WTC11 (cell line): ENCODE results near the gene UBE2L3. TPM values are rescaled to one million over a fixed set of nuclear protein-coding genes. Genes with fewer than 3 reads are reported as not detected.

ENCODE experiments used
- ATAC-seq: fragments of 200-7000 bp; cut with Tn5 transposase; 2 replicates; pipeline ENCODE4 v1.10.0; 2021; ENCODE audit warnings: mild to moderate bottlenecking, moderate library complexity
- CTCF ChIA-PET: fragments of 300-600 bp; sonication (Branson Sonifier 250); formaldehyde crosslinking; loops from one replicate; lab custom pipeline; 2021; ENCODE audit warnings: antibody characterized with exemption; lab: Charles Lee
- POLR2A ChIA-PET: fragments of 350-600 bp; sonication (Branson Sonifier 250); formaldehyde crosslinking; loops from one replicate; lab custom pipeline; 2021; ENCODE audit warnings: antibody characterized with exemption; lab: Charles Lee
- DNase-seq: peaks from one replicate; pipeline ENCODE4 v3.0.0; 2021; ENCODE audit warnings: low spot score
- H3K27ac Mint-ChIP-seq: 2 replicates; pipeline ENCODE4 v1.8.0; 2021; ENCODE audit warnings: mixed read lengths
- H3K27me3 Mint-ChIP-seq: 2 replicates; pipeline ENCODE4 v1.8.0; 2021; ENCODE audit warnings: low read depth, mild to moderate bottlenecking, moderate library complexity, mixed read lengths
- H3K36me3 Mint-ChIP-seq: 2 replicates; pipeline ENCODE4 v1.8.0; 2021; ENCODE audit warnings: mixed read lengths
- H3K4me1 Mint-ChIP-seq: 2 replicates; pipeline ENCODE4 v1.8.0; 2022; ENCODE audit warnings: mixed read lengths
- H3K4me3 Mint-ChIP-seq: 2 replicates; pipeline ENCODE4 v1.8.0; 2021; ENCODE audit warnings: mild to moderate bottlenecking, moderate library complexity, mixed read lengths
- H3K9me3 Mint-ChIP-seq: 2 replicates; pipeline ENCODE4 v1.8.0; 2021; ENCODE audit warnings: mixed read lengths
- ELF4 ChIP-seq: sonication (generic); formaldehyde crosslinking; IDR thresholded peaks from 2 replicates; pipeline ENCODE4 v1.8.1; 2022; ENCODE audit warnings: low read depth, mild to moderate bottlenecking, moderate library complexity, missing genetic modification reagents
- FOXJ3 ChIP-seq: sonication (generic); formaldehyde crosslinking; IDR thresholded peaks from 2 replicates; pipeline ENCODE4 v1.9.0; 2021; ENCODE audit warnings: missing genetic modification reagents, mild to moderate bottlenecking, borderline replicate concordance
- IRF2 ChIP-seq: sonication (generic); formaldehyde crosslinking; IDR thresholded peaks from 2 replicates; pipeline ENCODE4 v1.8.0; 2022; ENCODE audit warnings: low read depth, missing genetic modification reagents, borderline replicate concordance
- MXD4 ChIP-seq: fragments of 250-450 bp; sonication (Bioruptor Pico); IDR thresholded peaks from 2 replicates; pipeline ENCODE4 v1.8.0; 2021; ENCODE audit warnings: mild to moderate bottlenecking, moderate library complexity, borderline replicate concordance
- NR3C1 ChIP-seq: sonication (generic); formaldehyde crosslinking; conservative IDR thresholded peaks from 2 replicates; pipeline ENCODE4 v1.8.1; 2023; ENCODE audit warnings: low read depth, mild to moderate bottlenecking, missing genetic modification reagents
- RELA ChIP-seq: sonication (generic); formaldehyde crosslinking; IDR thresholded peaks from 2 replicates; pipeline ENCODE4 v1.8.1; 2022; ENCODE audit warnings: missing genetic modification reagents, mild to moderate bottlenecking, borderline replicate concordance
- TEAD4 ChIP-seq: sonication (generic); formaldehyde crosslinking; IDR thresholded peaks from 2 replicates; pipeline ENCODE4 v1.8.0; 2022; ENCODE audit warnings: mild to moderate bottlenecking, missing genetic modification reagents
- ZNF263 ChIP-seq: sonication (generic); formaldehyde crosslinking; IDR thresholded peaks from 2 replicates; pipeline ENCODE4 v1.8.1; 2022; ENCODE audit warnings: low read depth, mild to moderate bottlenecking, moderate library complexity, missing genetic modification reagents
- total RNA-seq: library from RNA; stranded (reverse); gene quantifications from 3 replicates; pipeline ENCODE4 v1.2.3, GENCODE V29; 2021
- TF ChIP-seq, protein P1 (sequence below): sonication (generic); formaldehyde crosslinking; conservative IDR thresholded peaks from 2 replicates; pipeline ENCODE4 v1.8.1; 2023; ENCODE audit warnings: mild to moderate bottlenecking, low read depth, missing genetic modification reagents, moderate library complexity
- TF ChIP-seq, protein P2 (sequence below): sonication (generic); formaldehyde crosslinking; IDR thresholded peaks from 2 replicates; pipeline ENCODE4 v1.8.1; 2022; ENCODE audit warnings: low read depth, mild to moderate bottlenecking, moderate library complexity, missing genetic modification reagents, borderline replicate concordance
- TF ChIP-seq, protein P3 (sequence below): sonication (generic); formaldehyde crosslinking; IDR thresholded peaks from 2 replicates; pipeline ENCODE4 v1.8.0; 2023; ENCODE audit warnings: mild to moderate bottlenecking, missing genetic modification reagents
- TF ChIP-seq, protein P4 (sequence below): sonication (generic); formaldehyde crosslinking; IDR thresholded peaks from 2 replicates; pipeline ENCODE4 v1.8.0; 2023; ENCODE audit warnings: missing genetic modification reagents, mild to moderate bottlenecking, borderline replicate concordance
- TF ChIP-seq, protein P5 (sequence below): fragments of 250-450 bp; sonication (Bioruptor Pico); conservative IDR thresholded peaks from 2 replicates; pipeline ENCODE4 v1.9.0; 2021; ENCODE audit warnings: mild to moderate bottlenecking

UBE2L3 gene
- total RNA-seq, 1 experiment from 2014 or later: 79.1 TPM

DNA sequence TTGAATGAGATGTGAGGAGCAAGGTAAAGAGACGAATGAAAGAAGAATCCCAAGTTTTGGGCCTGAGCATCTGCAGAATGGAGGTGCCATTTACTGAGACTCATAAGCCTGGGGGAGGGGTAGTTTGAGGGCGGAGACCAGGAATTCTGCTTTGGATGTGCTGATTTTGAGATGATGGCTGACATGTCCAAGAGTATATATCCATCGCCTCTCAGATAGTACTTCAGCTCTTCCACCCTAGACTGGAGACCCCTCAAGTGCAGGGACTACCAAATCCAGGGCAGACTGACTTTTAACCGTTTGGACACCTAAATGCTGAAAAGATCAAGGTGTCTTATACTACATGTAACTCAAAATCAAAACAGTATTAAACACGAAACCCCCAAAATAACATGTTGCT lies 73.3 kb downstream of the UBE2L3 start:
- Mint-ChIP-seq H3K9me3 (no peaks in the 10 kb centered on the region), H3K27me3 (peaks cover 20% of the 10 kb centered on the region), H3K27ac (no peak overlapping the region), H3K36me3 (peaks cover 11% of the 10 kb centered on the region), H3K4me3 (peak overlapping the region; percentile 83), H3K4me1 (peaks cover 13% of the 10 kb centered on the region)
- ATAC-seq (no peak), DNase-seq (no peak)
- ChIA-PET CTCF (interaction anchor here (0.6 to 4.3 kb wide), 18 partner anchors 12 to 297 kb away, joined by 3 to 273 read pairs (median 5); partner anchors contain the start of genes CCDC116, PPIL2, YDJC and YPEL1), POLR2A (interaction anchor here (2.7 to 2.8 kb wide), 2 partner anchors 11 kb away, joined by 11 to 22 read pairs; partner anchors contain the start of gene YDJC)
- TF ChIP-seq, protein P1, sequence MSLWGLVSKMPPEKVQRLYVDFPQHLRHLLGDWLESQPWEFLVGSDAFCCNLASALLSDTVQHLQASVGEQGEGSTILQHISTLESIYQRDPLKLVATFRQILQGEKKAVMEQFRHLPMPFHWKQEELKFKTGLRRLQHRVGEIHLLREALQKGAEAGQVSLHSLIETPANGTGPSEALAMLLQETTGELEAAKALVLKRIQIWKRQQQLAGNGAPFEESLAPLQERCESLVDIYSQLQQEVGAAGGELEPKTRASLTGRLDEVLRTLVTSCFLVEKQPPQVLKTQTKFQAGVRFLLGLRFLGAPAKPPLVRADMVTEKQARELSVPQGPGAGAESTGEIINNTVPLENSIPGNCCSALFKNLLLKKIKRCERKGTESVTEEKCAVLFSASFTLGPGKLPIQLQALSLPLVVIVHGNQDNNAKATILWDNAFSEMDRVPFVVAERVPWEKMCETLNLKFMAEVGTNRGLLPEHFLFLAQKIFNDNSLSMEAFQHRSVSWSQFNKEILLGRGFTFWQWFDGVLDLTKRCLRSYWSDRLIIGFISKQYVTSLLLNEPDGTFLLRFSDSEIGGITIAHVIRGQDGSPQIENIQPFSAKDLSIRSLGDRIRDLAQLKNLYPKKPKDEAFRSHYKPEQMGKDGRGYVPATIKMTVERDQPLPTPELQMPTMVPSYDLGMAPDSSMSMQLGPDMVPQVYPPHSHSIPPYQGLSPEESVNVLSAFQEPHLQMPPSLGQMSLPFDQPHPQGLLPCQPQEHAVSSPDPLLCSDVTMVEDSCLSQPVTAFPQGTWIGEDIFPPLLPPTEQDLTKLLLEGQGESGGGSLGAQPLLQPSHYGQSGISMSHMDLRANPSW (CRISPR knock-in tag): no peak
- TF ChIP-seq, protein P2, sequence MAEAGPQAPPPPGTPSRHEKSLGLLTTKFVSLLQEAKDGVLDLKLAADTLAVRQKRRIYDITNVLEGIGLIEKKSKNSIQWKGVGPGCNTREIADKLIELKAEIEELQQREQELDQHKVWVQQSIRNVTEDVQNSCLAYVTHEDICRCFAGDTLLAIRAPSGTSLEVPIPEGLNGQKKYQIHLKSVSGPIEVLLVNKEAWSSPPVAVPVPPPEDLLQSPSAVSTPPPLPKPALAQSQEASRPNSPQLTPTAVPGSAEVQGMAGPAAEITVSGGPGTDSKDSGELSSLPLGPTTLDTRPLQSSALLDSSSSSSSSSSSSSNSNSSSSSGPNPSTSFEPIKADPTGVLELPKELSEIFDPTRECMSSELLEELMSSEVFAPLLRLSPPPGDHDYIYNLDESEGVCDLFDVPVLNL: no peak
- TF ChIP-seq RELA (CRISPR knock-in tag) (no peak), TEAD4 (no peak), FOXJ3 (no peak), ZNF263 (CRISPR knock-in tag) (no peak), IRF2 (no peak), MXD4 (CRISPR knock-in tag) (no peak), ELF4 (CRISPR knock-in tag) (no peak), NR3C1 (no peak)
- TF ChIP-seq, protein P3, sequence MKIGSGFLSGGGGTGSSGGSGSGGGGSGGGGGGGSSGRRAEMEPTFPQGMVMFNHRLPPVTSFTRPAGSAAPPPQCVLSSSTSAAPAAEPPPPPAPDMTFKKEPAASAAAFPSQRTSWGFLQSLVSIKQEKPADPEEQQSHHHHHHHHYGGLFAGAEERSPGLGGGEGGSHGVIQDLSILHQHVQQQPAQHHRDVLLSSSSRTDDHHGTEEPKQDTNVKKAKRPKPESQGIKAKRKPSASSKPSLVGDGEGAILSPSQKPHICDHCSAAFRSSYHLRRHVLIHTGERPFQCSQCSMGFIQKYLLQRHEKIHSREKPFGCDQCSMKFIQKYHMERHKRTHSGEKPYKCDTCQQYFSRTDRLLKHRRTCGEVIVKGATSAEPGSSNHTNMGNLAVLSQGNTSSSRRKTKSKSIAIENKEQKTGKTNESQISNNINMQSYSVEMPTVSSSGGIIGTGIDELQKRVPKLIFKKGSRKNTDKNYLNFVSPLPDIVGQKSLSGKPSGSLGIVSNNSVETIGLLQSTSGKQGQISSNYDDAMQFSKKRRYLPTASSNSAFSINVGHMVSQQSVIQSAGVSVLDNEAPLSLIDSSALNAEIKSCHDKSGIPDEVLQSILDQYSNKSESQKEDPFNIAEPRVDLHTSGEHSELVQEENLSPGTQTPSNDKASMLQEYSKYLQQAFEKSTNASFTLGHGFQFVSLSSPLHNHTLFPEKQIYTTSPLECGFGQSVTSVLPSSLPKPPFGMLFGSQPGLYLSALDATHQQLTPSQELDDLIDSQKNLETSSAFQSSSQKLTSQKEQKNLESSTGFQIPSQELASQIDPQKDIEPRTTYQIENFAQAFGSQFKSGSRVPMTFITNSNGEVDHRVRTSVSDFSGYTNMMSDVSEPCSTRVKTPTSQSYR (CRISPR knock-in tag): no peak

DNA sequence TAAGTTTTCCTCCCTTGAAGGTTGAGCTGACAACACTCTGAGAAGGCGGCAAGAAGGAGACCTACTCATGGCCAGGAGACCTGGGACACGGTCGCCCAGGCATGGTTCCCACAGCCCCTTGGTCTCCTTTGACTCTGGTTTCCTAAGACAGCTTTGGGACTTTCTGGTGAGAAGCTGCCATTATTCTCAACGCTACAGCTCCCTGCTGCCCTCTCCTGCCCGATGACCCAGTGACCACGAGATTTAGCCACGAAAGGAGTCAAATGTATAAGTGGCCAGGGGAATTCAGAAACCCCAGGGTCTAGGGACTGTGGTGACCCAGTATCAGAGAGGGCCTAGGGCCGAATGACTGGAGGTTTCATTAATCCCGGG lies 73.9 kb downstream of the UBE2L3 start:
- Mint-ChIP-seq H3K27ac (peak overlapping the region; percentile 84), H3K36me3 (peaks cover 14% of the 10 kb centered on the region), H3K4me3 (peak overlapping the region; percentile 83), H3K27me3 (peaks cover 20% of the 10 kb centered on the region), H3K4me1 (peaks cover 14% of the 10 kb centered on the region), H3K9me3 (no peaks in the 10 kb centered on the region)
- ATAC-seq (peak; percentile 4), DNase-seq (no peak)
- CTCF ChIA-PET: interaction anchor here (0.6 to 4.3 kb wide), 22 partner anchors 11 to 311 kb away, joined by 3 to 273 read pairs (median 5); partner anchors contain the start of genes CCDC116, PPIL2, PPM1F and YDJC
- TF ChIP-seq, protein P4, sequence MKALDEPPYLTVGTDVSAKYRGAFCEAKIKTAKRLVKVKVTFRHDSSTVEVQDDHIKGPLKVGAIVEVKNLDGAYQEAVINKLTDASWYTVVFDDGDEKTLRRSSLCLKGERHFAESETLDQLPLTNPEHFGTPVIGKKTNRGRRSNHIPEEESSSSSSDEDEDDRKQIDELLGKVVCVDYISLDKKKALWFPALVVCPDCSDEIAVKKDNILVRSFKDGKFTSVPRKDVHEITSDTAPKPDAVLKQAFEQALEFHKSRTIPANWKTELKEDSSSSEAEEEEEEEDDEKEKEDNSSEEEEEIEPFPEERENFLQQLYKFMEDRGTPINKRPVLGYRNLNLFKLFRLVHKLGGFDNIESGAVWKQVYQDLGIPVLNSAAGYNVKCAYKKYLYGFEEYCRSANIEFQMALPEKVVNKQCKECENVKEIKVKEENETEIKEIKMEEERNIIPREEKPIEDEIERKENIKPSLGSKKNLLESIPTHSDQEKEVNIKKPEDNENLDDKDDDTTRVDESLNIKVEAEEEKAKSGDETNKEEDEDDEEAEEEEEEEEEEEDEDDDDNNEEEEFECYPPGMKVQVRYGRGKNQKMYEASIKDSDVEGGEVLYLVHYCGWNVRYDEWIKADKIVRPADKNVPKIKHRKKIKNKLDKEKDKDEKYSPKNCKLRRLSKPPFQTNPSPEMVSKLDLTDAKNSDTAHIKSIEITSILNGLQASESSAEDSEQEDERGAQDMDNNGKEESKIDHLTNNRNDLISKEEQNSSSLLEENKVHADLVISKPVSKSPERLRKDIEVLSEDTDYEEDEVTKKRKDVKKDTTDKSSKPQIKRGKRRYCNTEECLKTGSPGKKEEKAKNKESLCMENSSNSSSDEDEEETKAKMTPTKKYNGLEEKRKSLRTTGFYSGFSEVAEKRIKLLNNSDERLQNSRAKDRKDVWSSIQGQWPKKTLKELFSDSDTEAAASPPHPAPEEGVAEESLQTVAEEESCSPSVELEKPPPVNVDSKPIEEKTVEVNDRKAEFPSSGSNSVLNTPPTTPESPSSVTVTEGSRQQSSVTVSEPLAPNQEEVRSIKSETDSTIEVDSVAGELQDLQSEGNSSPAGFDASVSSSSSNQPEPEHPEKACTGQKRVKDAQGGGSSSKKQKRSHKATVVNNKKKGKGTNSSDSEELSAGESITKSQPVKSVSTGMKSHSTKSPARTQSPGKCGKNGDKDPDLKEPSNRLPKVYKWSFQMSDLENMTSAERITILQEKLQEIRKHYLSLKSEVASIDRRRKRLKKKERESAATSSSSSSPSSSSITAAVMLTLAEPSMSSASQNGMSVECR (CRISPR knock-in tag): 0 out of 2 replicates have a peak, but pooled peaks have one; percentile 42
- TF ChIP-seq, protein P5, sequence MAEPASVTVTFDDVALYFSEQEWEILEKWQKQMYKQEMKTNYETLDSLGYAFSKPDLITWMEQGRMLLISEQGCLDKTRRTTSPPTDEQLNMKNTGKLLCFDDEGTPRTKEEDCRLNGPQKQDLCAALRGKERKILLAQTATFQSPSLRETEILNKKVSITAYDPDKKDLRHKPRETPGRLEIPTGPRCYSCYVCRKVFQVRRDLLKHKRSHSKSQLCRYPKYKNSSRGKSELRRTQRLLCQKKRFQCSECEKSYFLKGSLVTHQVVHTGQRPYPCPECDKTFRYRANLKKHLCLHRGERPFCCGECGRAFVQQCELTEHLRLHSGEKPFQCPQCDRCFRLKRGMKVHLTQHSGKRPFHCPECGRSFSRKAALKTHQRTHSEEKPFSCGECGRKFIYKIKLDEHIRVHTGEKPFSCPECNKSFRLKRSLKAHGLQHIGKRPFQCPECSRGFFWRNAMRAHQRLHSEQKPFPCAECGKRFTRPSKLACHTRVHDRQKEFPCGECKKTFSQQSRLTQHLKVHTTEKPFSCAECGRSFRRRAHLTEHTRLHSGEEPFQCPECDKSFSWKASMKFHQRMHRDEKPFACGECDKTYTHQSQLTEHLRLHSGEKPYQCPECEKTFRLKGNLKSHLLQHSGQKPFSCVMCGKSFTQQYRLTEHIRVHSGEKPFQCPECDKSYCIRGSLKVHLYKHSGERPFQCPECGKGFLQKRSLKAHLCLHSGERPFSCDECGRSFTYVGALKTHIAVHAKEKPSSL: no peak
- TF ChIP-seq, all 79 proteins: peak for 1
- POLR2A ChIA-PET: interaction anchor here (2.7 to 2.8 kb wide), 2 partner anchors 11 to 12 kb away, joined by 11 to 22 read pairs; partner anchors contain the start of gene YDJC
